HG02981 (cell line): ENCODE results near the gene DYSF.

Source experiments
- ATAC-seq: cut with Tn5 transposase; IDR thresholded peaks from one replicate; pipeline ENCODE4 v1.9.1; 2021; ENCODE audit warnings: mild to moderate bottlenecking, moderate library complexity; ENCODE audit not compliant: unreplicated experiment

DYSF gene

DNA sequence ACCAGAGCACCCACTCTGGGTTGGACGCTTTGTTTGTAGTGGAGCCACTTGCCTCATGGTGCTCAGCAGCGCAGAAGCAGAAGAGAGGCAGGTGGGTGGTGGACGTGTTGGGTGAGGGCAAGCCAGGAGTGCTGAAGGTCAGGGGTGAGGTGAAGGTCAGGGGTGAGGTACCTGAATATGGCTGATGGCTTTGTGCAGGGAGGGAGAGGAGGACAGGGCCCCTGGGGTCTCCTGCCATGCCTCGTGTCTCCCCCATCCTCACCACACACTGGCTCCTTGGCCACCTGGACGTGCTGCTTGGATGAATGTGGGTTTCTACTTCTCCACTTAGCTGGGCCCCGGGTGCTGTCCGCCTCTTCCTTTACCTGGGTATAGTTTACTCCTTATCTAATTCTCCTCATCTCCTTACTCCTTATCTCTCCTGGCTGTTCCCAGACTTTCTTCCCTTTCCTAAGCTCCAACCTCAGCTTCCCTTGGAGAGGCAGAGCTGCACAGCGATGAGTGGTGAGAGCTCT lies 68.1 kb downstream of the DYSF start:
- no peak for ATAC-seq

- no peak for ATAC-seq
Observed at GRCh38 chr2:71524476-71524875, 71.1 kb downstream of the DYSF start.

GRCh38 chr2:71526141-71526540 lies 72.8 kb downstream of the DYSF start:
- ATAC-seq = no peak

DNA sequence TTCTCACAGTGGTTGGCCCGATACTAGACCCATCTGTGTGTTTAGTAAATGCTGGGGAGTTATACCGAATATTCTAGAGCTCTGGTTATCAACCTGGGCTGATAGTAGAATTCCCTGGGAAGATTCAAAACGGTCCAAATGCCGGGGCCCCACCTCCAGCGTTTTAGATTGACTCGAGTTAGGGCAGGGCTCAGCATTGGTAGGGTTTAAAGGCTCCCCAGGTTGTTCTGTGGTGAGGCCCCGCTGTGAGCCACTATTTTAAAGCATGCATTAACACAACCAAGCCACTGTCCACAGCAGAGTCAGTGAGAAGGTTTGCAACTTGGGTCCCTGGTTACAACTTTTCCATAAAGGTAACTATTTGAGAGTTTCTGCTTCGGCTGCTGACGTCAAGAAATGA lies 73.6 kb downstream of the DYSF start:
- no peak for ATAC-seq

GRCh38 chr2:71528131-71528591 lies 74.8 kb downstream of the DYSF start:
- ATAC-seq = no peak

GRCh38 chr2:71528749-71529148 lies 75.4 kb downstream of the DYSF start:
- ATAC-seq = no peak

DNA sequence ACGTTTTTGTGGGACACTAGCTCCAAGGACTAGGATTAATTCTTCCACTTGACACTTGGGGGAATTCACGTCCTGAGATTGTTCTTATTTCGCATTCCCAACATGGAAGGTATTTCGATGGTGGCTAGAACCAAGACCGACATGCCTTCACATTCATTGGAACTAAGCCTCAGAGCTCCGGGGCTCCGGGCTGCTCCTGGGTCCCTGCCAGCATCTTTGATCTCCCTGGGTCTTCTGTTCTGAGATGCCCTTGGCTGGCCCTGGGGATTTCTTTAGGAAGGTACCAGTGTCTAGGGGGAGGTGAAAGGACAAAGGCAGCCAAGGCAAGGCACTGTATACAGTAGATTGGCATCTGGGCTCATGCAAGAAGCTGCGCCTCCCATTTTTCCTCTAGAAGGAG lies 76.8 kb downstream of the DYSF start:
- ATAC-seq = no peak

DNA sequence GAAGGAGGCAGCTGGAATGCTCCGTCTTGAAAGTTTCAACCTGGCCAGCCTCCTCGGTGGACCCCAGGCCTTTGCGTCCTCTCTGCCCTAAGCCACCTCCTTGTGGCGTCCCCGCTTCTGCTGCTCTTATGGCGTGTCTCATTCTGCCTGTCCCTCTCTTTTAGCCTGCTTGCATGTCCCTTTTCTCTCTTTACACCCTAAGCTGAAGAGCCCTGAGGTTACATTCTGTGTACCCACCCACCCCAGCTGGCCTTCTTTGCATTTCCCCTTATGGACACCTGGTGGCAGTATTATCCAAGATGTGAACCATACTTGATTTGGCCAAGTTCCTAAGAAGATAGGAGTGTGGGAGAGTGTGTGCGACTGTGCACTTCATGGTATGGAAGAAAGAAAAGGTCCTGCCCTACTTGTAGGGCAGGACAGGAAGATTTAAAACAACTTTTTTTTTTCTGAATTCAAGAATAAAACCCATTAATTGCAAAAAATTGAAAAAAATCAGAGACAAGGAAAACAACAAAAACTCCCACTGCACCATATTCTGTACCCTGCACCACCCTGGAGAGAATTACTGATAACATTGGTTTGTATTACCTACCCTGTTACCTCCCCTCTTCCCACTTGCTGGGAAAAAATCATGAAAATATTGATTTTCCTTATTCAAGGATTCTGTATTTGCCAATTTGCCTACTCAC lies 77.4 kb downstream of the DYSF start:
- no peak for ATAC-seq

DNA sequence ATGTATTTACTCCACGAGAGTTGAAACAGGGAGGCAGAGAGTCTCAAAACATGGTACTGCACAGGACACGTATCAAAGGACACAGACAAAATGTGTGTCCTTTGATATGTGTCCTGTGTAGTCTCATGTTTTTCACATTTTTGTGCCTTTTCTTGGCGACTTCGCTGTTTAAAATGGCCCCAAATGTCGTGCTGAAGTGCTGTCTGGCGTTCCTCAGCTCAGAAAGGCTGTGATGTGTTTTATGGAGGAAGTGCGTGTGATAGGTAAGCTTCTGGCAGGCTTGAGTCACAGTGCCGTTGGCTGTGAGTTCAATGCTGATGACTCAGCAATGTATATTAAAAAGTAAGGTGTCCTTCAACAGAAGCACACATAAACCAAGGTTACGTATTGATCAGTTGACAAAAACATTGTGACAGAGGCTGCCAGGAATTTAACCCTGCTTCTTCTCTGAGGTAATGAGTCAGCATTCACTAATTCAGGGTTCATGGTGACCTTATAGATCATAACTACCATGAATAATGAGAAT lies 78.2 kb downstream of the DYSF start:
- no peak for ATAC-seq

DNA sequence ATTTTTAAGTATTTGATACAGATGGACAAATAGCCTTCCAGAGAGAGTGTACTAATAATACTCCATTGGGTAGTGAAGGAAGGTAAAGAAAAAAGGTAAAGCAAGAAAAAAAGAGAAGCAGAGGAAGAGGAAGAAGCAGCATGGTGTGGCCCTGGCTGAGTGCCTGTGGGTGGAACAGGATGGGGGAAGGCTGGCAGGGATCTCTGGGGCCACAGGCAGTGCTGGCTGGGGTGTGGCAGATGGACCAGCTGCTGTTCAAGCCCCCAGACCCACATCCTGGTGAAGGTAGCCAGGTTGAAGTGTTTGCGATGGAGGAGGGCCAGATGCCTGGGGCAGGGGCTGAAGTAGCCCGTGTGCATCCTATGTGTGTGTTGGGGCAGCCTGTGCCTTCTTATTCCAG lies 79.0 kb downstream of the DYSF start:
- ATAC-seq = no peak

GRCh38 chr2:71534201-71534600 lies 80.8 kb downstream of the DYSF start:
- no peak for ATAC-seq

DNA sequence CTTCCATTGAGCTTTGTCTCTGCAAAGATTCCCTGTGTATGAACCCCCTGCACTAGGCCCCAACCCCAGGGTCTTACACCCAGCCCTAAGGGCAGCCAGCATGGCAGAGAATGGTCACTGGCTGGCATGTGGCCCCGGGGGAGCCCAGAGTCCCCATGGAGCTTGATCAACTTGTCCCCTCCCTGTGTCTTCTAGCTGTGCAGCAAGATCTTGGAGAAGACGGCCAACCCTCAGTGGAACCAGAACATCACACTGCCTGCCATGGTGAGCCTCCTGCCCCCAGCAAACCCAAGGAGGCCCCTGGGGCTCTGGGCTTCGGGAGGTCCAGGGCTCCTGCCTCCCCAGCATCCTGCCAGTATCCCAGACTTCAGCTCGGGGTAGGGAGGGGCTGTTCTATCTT lies 81.5 kb downstream of the DYSF start:
- no peak for ATAC-seq

GRCh38 chr2:71535526-71535925 lies 82.2 kb downstream of the DYSF start:
- no peak for ATAC-seq

- no peak for ATAC-seq
Observed at GRCh38 chr2:71536226-71536671, 82.9 kb downstream of the DYSF start.

DNA sequence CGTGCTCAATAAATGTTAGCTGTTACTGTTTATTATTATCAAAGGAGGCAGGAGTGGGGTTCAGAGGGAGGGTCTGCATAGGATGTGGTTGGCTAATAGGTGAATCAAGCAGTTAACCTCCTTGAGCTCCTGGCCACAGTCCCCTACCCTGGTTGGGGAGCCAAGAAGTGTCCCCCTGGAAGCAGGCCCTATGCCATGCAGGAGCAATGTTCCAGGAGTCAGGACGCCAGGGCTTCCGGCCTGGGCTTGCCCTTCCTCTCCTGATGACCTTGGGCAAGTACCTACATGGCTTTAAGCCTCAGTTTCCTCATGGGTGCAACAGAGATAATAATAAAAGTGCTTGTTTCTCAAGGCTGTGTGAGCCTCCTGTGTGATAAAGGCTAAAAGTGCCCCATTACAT lies 84.9 kb downstream of the DYSF start:
- ATAC-seq = no peak

DNA sequence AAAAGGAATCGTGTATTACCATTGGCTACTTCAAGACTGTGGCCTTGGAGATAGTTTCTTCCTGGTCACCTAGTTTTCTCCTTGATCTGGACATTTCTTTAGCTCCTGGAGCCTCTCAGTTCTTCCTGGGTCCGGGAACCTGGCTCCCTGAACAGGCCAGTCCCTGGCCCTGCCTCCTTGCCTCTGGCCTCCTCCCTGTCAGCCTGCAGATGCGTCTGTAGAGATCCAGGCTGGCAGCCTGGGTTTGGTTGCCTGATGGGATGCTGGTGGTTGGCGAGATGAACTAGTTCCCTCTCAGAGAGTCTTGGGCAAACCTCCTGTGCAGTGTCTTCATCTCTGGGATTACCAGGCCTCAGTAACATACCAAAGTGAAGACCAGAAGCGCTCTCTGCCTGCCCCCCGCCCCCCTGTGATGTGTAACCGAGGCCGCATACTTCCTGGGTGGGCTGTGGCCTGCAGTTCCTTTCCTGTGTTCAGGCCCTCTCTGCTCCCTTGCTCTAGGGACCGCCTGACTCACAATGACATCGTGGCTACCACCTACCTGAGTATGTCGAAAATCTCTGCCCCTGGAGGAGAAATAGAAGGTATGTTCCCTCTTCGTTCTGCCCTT lies 85.4 kb downstream of the DYSF start:
- ATAC-seq = no peak

DNA sequence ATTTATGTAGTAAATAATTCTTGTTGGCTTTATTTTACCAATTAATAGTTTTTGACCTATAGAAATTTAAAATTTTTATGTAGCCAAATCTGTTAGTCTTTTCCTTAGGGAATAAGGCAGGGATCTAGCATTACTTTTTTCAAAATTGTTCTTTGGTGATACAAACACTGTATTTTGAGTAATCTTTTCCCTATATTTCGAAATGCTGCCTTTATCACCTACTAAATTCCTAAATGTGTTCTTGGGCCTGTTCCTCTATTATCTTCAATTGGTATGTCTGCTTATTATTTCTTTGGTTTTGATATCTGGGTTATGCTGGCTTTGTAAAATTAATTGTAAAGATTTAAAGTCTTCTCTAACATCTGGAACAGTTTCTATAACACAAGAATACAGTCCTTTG lies 87.5 kb downstream of the DYSF start:
- no peak for ATAC-seq

DNA sequence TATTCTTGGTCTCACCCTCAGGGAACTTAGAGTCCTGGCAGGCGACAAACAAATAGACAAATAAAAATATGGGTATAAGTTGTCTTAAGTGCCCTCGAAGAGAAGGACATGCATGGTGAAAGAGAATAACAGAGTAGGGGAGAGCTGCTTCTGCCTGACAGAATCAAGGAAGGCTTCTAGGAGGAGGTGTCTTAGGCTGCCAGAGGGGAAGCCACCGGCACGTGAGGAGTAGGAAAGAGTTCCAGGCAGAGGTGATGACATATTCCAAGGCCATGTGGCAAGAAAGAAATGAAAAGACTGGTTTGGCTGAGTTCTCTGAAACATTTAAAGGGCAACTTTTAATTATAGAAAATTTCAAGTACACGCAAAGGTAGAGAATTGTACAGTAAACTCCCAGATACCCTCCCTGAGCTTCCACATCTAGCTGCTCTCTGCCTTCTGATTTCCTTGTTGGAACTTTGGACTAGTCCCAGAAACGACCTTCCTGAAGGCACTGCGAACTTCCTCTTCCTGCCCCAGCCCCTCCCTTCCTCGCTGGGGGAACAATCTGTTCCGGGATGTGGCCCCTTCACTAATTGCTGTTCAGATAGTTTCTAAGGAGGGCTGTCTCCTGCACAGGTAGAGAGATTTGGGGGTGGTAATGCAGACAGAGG lies 91.7 kb downstream of the DYSF start:
- no peak for ATAC-seq

- ATAC-seq = peak; percentile 73
Observed at GRCh38 chr2:71545572-71546274, 92.4 kb downstream of the DYSF start.

DNA sequence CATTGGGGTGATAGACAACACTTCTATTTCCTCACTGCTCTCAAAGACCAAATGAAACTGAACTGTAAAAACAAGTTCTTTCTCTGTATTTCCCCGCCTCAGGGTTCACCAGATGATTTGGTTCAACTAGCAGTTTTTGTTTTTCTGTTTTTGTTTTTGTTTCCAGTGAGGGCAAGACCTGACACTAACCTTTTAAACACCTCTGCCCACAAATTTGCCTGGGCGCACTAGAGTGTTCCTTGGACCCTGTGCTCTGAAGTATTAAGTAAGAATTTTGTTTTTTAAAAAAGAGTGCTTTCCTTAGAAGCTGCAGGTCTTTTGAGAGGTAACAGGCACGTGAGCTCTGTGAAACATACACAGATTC lies 92.9 kb downstream of the DYSF start:
- ATAC-seq = no peak

DNA sequence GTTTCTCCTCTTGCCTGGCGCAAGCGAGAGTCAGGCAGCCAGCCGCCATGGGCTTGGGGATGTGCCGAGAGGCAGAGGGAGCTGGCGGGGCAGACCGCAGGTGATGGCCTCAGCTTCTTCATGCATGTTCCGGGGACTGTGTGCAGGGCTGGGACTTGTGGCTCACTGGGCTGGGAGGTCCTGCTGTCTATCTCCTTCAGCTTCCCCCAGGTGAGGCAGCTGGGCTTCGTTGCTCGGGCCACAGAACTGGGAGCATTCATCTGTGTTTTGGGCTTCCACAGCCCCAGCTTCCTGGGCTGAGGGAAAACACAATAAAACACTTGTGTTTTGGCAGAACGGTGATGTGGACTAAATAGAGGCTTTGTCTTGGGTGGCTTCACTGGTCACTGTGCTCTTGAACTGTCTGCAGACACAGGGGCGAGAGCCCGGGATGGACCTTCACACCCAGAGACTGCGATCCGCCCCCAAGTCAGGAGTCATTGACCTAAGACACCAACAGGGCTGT lies 93.5 kb downstream of the DYSF start:
- ATAC-seq = no peak
